GM19238 (cell line): Measurements from ENCODE around the gene ZG16B.

Experiments used
- DNase-seq: peaks from one replicate; pipeline ENCODE4 v3.0.0; 2011; ENCODE audit warnings: low spot score; ENCODE audit not compliant: insufficient read length

Gene ZG16B

DNA sequence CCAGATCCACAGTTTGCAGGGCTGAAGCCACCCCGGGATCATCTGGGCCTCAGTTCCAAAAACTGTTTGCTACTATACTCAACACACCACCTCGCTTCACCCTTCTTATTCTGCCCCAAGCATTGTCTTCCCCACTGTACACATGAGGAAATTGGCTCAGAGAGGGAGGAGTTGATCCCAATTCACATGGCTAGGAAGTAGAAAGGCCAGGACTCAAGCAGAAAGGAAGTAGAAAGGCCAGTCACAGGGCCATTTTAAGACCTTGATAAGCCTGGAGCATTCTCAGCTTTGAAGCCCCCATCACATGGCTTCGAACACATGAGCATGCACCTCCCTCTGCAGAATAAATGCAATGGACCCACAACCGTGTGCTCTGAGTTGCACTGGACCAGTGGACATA lies 35.5 kb downstream of the ZG16B start:
- no peak for DNase-seq

DNA sequence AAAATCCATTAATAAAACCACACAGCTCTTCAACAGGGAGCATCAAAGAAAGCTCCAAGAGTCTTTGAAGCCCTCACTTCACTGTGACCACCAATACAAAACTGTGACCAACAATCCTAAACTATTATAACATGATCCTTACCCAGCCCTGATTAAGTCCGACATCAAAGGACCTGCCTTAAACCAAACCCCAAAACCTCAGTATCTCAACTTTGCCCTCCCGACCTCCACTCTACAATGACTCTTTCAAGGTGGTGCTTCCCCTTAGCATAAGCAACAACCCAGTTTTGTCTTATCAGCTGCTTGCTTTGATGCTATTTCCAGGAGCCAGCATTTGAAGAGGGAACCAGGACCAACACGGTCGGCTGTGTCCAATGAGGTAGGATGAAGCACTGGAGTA lies 36.3 kb downstream of the ZG16B start:
- no peak for DNase-seq

DNA sequence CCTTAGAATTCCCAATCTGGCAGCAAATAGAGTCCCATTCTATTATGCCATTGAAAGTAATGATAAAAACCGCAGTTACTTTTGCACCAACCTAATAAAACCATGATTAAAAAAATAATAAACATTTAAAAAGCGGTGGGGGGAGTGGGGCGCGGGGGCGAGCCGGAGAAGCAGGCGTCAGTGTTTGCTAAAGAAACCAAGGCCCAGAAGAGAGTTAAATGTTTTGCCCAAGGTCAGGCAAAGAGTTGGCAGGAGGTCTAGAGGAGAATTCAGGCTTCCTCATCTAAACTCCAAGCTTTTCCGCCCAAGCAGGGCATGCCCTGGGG lies 37.5 kb downstream of the ZG16B start:
- no peak for DNase-seq

DNA sequence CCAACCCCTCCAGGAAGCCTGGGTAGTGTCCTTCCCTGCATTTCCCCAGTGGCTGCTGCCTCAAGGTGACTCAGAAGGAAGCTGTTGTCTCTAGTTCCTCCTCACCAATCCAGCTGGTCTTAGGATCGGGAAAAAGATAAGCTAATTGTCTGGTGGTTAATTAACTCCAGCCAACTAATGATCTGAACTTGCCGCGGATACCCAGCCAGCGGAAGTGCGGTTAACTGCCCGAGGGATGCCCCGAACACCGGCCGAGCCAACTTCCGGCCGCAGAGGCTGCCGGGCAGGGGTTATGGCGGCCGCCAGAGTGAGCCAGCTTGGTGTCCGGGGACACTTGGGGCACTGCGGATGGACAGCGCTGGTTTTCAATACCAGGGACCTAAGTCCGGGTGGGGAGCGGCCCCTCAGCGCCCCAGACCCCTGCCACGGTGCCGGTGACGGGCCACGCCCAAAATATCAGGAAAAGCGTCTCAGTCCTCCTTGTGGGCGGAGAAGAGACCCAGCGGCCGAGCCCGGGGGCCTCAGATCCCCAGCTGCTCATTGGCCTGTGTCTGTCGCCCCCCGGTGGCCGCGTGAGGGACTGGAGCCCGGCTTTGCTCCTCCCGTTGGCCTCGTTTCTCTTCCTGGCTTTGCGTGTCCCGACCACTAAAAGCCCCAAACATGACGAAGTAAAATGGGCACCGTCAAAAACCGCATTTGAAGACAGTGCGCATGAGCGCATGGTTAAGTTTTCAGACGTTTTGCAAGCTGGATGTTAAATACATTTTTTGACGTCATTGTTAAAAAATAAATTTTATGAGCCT lies 38.1 kb downstream of the ZG16B start:
- DNase-seq, result peak; percentile 99

DNA sequence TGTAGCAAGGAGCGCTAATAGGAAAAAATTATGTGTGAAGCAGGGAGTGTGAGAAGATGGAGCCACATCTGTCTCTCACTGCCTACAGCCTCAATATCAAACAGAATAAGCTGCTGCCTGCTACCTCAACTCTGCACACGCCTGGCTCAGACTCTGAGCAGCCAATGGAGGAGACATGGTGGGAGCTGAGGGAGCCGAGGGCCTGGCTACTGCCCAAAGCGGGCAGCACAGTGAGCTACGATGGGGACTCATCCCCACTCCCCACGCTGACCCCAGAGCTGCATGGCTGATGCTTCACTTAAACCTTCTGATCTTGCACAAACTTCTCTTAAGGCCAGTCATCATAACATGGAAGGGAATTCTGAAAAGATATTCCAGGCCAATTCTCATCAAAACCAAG lies 41.8 kb downstream of the ZG16B start:
- no peak for DNase-seq

DNA sequence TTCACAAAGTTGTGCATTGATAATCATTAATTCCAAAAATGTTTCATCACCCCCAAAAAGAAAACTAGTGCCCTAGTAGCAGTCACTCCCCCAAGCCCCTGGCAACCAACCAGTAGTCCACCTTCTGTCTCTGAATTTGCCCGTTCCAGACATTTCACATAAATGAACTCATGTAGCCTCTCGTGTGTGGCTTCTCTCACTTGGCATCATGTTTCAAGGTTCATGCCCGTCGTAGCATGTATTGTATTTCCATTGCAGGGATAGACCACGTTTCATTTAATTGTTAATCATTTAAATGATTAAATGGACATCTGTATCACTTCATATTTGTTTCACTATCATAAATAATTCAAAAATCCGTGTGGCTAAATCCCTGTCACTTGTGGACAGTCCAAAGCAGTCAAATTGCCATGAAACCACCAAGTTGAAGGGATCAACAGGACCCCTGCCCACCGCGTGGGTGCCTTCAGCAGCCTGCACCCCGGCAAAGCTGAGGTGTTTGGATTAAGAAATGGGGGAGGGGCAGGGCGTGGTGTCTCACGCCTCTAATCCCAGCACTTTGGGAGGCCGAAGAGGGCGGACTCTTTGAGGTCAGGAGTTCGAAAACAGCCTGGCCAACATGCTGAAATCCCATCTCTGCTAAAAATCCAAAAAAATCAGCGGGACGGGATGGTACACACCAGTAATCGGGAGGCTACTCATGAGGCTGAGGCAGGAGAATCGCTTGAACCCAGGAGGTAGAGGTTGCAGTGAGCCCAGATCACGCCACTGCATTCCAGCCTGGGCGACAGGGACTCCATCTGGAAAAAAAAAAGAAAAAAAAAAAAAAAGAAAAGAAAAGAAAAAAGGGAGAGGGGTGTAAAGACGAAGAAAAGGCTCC lies 44.2 kb downstream of the ZG16B start:
- DNase-seq, result no peak

DNA sequence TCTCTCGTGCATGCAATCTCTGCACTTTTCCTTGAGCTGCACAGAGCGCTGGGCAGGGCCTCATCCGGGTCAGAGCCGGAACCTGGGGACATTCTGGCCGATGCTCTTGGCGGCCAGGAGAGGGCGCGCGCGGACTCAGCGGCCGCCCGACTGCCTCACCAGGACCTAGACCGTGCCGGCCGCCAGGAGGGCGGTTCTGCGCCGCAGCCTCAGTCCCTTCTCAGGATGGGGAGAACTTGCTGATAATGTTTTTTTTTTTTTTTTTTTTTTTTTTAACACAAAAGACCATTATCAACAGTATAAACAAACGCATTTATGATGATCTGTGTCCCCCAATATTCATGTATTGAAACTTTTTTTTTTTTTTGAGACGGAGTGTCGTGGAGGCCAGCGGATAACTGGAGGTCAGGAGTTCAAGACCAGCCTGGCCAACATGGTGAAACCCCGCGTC lies 44.8 kb downstream of the ZG16B start:
- DNase-seq, result peak; percentile 71

DNA sequence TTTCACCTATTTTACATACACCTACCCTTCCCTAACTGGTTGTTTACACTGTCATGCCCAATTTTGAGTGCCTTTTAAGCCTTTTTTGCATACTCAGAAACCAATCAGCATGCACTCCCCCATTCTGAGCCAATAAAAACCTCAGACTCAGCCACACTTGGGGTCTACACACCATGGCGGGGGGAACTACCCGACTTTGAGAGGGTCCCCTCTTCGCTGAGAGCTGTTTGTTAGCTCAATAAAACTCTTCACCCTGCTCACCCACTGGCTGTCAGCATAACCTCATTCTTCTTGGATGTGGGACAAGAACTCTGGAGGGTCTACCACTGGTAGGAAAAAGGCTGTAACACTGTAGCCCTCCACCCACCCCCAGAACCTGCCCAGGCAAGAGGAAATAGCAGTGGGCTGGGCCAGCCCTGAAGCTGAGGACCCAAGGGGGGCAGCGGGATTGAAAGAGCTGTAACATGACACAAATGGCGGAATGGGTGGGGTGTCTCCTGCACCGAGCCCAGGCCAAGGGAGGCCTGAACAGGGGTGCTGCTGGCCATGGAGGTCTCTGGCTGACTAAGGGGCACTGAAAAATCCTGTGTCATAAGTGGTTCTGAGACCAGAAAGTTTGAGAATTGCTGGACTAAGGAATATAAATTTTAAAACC lies 49.9 kb downstream of the ZG16B start:
- DNase-seq, result no peak
